HG02938 (cell line): Measurements from ENCODE around the gene NRGN.
"Not testable (repeated sequence)": the region's sequence is repeated elsewhere in the genome, so short reads cannot be mapped to it uniquely, and the experiment has no call there.

ENCODE experiments used
- ATAC-seq: cut with Tn5 transposase; IDR thresholded peaks from one replicate; pipeline ENCODE4 v1.9.1; 2021; ENCODE audit warnings: mild to moderate bottlenecking, moderate library complexity; ENCODE audit not compliant: unreplicated experiment

Gene NRGN

DNA sequence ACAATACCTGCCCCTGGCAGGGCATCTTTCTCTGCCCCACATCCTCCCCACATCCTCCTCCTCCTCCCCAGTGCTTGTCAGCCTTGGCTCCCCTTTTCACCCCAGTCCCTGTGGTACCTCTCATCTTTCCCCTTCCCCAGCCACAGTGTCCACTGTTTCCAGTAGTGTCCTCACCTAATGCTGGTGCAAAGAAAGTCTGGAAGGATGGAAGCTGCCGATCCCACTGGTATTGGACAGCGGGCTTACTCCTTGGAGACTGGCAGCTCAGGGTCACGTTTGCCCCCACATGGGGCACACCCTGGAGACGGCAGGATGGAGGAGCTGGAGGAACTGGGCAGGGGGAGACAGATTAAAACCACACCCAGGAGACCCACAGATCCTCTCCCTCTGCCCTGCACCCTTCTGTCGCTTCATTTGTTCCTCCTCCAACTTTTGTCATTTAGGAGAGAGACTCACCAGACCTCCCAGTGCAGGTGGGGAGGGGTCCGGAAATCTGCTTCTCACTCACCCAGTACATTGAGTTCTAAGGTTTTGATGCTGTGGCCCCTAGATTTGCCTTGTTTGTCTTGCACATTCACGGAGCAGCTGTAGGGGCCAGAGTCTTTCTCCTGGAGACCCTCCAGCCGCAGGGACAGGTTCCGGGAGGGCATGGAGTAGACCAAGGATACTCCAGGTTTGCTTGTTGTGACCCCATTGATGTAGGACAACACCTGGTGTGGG lies 16.5 kb downstream of the NRGN start:
- ATAC-seq, result no peak

DNA sequence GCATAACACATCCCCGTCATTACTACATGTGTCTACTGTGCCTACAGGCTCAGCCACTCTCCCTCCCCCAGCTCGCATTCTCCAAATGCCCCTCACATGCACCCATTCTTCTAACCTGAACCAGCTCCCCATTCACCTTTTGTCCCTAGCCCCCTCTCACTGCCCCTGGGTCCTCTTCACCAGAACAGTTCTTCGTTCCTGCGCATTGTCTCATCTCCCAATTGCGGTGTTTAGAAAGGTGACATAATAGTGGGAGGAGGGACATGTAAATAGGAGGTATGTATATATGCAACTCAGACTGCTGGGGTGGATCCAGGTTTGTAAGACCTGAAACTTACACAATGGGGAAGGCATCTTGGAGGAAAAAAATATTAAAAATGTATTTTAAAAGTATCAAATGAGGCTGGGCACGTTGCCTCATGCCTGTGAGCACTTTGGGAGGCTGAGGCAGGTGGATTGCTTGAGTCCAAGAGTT lies 17.0 kb downstream of the NRGN start:
- ATAC-seq, result no peak

DNA sequence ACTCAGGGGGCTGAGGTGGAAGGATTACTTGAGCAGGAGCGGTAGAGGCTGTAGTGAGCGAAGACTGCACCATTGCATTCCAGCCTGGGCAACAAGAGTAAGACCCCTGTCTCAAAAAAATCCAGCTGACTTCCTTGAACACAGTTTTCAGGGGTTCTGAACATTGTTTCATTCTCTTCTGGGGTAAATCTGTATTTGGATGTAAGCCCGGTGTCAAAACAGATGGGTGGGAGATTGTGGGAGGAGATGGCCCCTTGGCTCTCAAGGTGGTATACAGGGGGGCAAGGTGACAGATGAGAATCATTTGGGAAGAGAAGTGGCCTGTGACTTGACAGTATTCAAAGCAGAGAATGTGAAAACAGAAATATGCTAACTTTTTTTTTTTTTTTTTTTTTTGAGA lies 17.6 kb downstream of the NRGN start:
- no peak for ATAC-seq

DNA sequence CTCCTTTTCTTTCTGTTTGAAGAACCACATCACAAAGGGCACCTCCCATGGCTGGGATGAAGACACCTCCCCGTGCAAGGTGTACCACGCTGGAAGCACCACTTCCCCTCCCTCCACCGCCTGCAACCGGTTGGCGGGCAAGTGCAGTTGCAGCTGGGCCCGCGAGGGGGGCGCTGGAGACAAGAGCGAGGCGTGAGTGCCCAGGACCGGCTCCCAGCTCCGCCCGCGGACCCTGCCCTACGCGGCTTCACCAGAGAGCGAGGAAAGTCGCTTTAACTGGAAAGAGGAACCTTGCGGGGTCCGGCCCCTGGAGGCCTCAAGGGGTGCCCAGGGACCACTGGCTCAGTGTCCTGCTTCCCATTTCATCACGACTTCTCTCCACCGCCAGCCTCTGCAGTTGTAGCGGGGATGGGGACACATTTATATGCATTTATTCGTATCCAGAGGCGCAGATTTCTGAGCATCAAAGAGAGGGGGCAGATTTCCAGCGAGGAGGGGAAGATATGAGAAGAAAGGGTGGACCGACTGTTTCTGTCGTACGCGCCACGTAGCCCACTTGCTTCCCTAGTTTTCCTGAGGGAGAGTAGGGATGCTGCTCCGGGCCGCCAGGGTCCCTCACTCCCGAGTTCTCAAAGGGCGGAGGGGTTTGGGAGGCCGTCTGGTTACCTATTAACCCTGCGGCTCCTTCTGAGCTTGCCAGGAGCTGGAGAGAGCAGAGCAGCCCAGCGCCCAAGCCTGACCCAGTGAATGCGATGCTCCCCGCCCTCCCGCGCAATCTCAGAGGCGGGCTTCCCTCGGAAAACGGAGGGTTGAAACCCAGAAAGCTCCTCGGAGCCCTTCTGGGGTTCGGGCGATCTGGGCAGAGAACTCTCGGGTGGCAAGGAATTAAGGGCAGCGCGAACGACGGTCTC lies 18.9 kb downstream of the NRGN start:
- peak; percentile 46 for ATAC-seq

DNA sequence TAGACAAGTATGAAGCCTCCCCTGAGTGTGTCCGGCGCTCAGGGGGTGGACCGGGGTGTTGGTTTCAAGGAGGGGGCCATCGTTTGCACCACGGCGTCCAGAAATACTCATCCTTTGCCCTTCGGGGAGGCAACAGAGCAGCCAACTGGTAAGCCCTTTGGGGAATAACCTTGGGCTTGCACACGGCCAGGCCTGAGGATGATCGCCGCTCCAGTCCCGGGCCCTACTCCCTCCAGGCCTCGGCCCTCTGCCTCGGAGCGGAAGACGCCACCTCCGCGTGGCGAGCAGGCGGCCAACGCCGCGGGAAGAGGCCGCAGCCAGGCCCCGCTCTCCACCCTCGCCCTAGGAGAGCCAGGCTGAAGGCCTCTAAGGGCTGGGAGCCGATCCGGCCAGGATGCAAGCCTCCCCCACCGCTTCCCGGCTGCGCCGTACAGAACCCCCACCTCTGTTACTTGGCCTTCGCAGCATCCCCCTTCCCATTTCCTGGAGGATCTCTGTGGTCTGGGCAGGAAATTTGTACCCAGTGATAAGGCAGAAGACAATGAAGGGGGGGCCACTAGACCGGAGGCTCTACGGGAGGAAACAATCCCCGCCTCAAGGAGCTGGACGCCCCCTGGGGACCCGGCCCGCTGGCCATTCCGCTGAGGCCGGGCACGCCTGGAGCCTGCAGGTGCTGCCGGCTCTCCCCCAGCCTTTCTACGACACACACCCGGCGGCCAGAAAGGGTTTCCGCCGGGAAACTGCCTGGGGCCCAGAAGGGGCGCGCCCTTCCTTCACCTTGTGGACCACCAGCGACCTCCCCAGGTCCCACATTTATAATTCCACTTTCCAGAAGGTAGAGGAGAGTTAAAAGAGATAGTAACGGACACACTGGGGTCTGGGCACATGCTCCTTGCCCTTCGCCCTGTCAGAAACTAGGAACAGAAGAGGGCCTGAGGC lies 19.8 kb downstream of the NRGN start:
- no peak for ATAC-seq

DNA sequence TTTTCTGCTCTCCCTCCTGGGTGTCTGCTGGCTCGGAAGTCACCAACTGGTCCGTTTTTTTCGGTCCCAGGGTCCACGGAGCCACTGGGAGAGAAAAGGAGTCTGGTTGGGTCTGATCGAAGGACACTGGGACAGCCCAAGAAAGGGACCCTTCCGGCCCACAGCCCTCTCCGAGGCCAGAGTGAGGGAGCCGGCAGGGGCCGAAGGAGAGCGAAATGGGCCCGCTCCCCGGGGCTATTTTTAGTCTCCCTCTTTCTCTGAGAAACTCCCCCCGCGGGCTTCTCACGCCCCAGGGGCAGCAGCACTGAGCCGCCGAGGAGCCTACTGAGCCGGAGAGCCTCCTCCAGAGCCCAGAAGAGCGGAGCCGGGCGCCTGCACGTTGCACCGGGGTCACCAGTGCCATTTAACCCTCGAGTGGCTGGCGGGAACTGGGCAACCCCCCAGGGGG lies 20.5 kb downstream of the NRGN start:
- no peak for ATAC-seq

DNA sequence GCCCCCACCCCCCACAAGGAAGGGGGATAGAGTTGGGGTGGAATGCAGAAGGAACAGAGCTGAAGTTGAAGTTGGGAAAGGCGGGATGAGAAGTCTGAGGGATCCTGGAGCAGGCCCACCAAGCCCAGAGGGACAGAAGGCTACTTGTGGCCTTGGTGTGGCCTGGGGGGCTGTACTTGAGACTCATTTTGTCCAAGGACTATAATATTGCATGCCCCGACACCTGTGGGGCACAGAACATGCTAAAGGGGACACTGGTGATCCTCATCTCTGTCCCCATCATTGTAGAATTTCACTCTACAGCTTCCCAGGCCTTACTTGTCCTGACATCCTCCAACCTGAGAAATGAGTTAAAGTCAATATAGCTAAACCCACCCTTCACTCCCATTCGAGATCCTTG lies 21.1 kb downstream of the NRGN start:
- no peak for ATAC-seq

DNA sequence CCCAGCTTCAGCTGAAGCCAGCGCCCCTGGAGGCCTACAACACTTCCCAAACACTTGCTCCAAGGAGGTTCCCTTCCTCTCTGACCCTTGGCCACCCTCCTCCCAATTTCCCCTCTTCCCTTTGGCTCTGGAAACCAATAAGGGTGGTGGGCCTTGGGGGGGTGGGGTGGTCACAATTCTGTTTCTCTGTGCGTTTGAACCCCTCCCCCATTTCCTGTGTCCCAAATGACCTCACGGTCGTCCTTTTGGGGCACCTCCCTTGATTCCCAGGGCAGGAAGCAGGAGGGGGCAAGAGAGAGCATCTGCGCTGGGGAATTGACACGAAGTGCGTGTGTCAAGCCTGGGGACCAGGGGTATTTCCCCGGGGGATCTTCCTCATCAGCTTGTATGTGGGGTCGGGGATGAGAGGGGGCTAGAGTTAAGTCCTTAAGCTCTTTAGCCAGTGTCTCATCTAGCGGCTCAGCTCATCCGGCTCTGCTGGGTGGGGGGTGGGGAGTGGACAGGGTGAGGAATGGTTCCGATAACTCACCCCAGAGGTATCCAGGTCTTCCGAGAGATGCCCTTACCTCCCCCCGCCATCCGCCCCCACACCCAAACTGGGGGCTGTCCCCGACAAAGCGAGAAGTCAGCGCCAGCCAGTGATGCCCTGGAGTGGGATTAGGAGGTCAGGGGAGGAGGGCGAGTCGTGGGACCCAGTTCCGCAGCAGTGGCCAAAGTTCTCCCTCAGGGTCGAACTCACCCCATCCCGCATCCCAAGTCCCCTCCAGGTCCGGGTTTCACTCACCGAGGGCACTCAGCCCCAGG lies 21.8 kb downstream of the NRGN start:
- peak; percentile 1 for ATAC-seq

DNA sequence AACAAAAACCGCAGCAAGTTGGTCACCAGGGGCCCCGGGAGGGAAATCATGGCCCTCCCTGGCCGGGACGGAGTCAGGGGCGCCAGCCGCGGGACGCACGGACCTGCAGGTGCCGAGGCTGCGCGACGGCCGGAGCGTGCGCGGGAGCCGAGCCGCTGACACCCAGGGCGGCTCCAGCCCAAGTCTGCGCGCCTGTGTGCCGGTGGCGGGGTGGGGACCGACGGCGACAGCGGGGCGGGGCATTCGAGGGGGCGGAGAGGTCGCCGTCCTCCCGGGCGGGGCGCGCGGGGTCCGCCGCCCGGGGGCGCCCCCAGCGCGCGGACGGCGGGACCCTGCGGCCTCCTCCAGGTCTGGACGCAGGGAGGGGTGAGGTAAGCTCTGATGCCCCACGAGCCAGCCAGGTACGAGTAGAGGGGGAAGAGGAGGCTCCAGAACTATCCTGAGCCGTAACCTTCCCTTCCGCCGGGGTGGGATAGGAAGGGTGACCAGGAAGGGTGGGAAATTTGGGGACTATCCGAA lies 22.4 kb downstream of the NRGN start, which contains the start of gene ESAM:
Gene ESAM, minus strand, starts transcription at position 186 of the 519 bp plus-strand sequence. Its CDS starts 136 bp downstream, at position 50.
- peak; percentile 36 for ATAC-seq

DNA sequence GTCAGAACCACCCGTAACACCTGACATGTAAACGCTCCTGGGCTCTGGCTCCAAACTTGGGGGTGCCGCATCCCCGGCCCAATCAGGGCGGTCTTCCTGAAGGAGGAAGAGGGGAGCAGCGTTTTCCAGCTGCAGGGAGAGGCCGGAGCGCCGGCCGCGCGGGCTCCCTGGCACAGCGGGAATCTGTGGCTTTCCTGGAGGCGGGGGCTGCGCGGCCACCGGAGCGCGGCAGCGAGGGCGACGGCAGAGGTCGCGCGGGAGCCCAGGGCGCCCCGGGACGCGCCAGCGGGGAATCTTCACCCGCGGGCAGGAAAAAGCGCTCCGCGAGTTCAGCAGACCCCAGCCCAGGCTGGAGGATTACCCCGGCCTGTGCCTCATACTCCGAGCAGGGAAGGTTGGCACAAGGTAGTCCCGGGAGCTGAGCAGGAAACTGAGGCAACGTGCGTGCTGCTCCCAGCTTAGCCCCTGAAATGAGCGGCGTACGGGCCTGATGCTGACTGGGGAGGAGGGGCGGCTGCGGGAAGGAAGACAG lies 22.9 kb downstream of the NRGN start:
- peak; percentile 12 for ATAC-seq

DNA sequence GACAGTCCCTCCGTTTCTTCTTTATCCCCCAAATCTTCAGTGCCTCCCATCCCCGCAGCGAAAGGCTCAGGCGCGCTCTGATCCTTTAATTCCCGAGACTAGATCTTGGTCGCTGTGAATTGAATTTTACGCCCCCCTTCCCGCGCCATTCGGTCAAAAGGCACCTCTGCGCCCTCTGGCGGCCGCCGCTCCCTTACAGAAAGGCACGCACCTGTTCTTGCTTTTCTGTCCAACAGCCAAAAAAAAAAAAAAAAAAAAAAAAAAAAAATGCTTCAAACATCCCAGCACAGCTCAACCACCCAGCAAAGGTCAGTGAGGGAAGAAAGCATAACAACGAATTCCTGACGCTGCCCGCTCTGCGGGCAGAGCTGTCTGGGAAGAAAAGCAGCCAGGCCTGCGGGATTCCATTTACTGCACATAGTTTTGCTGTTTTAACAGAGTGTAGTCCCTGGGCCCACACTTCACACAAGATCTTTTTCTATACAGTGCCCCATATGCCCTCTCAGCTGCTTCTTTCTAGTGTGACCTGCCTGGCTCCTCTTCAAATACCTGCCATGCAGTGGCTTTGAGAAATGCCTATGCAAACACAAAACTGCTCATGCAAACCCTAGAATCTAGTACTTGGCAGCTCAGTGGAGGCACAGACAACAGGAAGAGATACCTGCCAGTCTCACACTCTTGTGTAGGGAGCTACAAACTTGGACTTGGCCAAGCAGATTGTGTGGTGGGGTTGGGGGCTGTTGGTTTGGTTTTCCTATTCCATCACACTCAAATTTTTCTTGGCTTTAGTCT lies 23.6 kb downstream of the NRGN start:
- ATAC-seq, result peak; percentile 19

DNA sequence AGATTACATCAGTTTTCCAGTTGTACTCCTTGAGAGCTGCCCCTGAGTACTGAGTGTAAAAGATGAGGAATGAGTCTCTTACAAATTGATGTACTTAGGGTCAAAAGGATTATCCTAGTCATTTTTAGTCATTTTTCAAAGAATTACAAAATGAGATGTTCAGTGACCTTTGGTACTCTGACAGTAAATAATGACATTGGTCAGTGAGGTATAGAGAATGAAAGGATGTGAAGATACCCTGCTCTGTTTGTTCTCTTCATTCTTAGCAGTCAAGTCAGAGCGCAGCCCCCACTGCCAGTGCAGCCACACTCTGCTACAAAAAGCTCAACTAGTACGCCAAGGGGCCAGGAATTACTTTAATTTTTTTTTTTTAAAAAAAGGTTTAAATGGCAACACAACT lies 26.4 kb downstream of the NRGN start:
- ATAC-seq, result no peak

DNA sequence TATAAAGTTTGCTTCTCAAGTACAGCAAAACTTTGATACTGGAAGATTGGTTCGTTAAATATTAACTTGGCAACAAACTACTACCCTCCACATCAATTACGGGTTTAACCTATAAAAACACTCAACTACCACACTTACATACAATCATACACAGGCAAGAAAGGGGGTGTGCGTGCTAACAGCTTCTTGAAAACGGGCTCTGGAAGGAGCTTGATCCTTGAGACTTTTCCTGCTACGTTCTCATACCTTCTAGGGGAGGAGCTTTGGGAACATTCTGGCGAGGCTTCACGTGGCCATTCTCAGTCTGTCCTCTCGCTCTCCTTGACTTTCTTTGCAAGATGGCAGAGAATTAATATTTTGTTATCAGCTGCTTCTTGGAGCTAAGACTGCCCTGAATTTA lies 29.2 kb downstream of the NRGN start:
- no peak for ATAC-seq

DNA sequence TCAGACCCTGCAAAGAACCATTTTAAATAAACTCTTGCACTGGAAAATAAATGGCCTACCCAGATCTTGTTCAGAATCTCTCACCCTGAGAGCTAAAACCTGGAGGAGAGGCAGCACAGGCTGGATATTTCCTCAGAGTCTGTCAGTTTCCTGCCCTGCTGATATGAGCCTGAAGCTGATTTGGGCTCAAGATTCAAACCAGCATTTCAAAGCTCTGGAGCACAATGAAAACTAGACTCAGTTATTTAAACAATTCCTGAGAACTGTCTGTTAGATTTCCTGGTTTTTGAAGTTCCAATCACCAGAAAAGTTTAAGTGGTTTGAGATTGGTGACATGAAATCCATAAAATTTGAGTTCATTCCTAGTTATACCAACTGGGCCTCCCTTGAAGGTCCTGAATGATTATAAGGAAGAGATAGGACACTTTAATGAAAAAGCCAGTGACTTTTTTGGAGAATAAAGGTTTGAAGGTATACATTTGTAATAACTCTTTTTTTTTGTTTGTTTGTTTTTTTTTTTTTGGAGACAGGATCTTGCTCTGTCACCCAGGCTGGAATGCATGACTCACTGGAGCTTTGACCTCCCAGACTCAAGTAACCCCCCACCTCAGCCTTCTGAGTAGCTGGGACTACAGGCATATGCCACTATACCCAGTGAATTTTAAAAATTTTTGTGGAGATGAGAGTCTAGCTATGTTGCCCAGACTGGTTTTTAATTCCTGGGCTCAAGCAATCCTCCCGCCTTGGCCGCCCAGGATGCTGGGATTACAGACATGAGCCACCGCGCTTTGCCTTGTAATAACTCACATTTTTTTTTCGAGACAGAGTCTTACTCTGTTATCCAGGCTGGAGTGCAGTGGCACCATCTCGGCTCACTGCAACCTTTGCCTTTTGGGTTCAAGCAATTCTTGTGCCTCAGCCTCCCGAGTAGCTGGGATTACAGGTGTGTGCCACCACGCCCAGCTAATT lies 30.3 kb downstream of the NRGN start:
- ATAC-seq, result no peak

DNA sequence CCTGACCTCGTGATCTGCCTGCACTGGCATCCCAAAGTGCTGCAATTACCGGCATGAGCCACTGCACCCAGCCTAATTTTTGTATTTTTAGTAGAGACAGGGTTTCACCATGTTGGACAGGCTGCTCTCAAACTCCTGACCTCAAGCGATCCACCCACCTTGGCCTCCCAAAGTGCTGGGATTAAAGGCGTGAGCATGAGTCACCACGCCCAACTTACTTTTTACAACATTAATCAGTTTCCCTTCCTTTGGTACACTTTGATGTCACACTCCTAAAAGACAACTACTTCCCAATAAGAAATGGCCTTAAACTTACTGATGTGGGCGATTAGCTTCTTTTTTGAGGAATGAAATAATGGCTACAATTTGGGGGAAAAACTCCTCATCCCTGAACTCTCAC lies 31.2 kb downstream of the NRGN start:
- not testable (repeated sequence) for ATAC-seq

DNA sequence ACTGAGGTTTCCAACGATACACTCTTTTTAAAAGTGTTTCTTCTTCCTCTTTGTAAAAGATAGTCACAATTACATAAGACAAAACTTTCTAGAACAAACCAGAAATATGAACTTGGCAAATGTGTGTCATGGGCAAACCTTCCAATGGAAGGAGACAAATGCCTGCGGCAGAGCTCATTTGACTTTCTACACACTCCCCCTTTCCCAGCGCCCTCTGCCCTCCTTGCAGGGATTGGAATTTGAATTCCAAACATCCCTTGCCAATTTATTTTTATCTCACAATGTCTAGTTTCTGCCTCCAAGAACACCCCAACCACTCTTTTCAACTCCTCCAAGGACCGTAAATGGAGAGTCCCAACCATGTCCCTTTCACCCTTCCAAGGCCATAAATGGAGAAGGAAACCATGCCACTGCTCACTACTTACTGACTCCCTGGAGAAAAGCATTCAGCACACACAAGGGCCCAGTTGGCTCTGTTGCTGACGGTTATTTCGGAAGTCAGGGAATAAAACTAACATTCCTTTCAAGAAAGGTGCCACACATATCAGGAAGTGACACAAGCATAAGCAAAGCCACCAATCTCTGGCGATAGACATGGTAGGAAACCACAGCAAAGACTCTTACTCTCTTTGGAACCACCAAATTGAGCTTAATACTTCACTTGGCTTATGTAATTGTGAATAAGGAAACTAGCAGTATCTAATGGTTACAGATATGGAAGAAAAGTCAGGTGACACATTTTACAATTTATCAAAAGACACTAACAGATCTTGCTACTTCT lies 37.3 kb downstream of the NRGN start:
- no peak for ATAC-seq

DNA sequence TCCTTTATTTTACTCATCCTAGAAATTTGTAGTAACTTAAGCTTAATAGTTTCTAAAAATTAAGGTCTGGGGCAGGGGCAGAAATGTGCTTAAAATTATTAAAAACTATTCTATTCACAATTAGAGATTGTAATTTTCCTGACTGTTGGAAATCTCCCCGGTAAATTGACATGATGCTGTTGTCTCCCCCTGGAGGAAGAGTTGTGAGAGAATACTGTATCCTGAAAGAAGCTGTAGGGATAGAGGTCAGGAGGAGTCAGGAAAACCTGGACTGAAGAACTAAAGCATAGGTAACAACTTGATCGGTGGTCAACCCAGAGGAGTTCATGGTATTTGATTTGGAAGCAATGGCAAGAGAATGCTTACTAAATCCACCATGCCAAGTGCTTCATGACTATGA lies 38.5 kb downstream of the NRGN start:
- ATAC-seq, result no peak
